Measurements from ENCODE around the gene PROSER3. TPM values are rescaled to one million over a fixed set of nuclear protein-coding genes. Genes with fewer than 3 reads are reported as not detected.

PROSER3 gene
- total and polyA plus RNA-seq, 2 of the 13 experiments (the other 11 are each of a cell fraction or from before 2014, with no cell fraction given) = 5.1 to 5.7 TPM

DNA sequence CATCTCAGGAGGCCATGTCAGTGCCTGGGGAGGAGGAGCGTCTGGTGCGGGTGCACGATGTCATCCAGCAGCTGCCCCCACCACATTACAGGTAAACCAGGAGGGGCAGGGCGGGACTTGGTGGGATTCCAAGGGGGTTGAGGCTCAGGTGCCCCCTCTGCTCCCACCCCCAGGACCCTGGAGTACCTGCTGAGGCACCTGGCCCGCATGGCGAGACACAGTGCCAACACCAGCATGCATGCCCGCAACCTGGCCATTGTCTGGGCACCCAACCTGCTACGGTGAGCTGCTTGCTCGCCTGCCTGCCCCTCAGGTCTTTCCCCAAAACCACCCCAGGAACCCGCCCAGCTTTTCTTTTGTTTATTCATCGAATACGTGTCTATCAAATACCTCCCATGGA, 24.6 kb downstream of the PROSER3 start (continued):
- TF ChIP-seq HMGXB3 (CRISPR knock-in tag; IDR thresholded peaks at IDR 0.05; ENCODE audit: borderline replicate concordance) (no peak), ZNF556 (CRISPR knock-in tag; IDR thresholded peaks at IDR 0.05; ENCODE audit: borderline replicate concordance) (no peak)

DNA sequence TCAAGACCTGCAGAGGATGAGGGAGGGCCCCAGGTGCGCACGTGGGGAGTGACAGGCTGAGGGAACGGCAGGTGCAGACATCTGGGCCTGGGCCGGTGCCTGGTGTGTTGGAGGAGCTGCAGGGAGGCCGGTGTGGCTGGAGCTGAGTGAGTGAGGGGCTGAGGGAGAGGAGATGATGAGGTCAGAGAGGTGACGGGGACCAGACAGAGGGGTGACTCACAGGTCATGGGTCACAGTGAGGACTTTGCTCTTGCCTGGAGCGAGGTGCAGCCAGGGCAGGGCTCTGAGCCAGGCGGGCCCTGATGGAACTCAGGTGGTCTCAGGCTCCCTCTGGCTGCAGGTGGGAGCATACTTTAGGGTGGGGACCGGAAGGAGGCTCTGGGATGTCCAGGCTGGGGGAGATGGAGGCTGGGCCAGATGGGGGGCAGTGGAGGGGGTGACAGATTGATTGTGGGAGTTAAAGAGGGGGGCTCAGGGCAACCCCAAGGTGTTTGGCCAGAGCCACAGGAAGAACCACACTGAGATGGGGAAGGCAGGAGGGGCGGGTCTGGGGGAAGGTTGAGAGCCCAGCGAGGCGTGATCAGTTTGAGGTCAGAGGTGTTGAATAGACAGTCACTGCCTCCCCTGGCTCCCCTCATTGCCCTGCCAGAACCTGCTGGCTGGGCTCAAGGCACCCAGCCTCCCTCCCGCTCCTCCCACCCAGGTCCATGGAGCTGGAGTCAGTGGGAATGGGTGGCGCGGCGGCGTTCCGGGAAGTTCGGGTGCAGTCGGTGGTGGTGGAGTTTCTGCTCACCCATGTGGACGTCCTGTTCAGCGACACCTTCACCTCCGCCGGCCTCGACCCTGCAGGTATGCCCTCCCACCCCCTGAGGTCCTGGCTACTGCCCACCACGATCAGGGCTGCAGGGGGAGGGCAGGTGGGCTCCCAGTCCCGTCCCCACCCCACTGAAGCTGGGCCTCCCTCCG, 25.8 kb downstream of the PROSER3 start:
- no peaks in the 10 kb centered on the region for H4K20me1 ChIP-seq (ENCODE audit: insufficient read depth, low read length)
- H3K79me2 ChIP-seq (ENCODE audit: insufficient read depth, low read length) = no peaks in the 10 kb centered on the region
- ChIA-PET CTCF (ENCODE audit: low intra/inter-chr PET ratio, low total read pairs) (interaction anchor here (0.7 kb wide), 1 partner anchor 90 kb away, joined by 3 read pairs; no protein-coding TSS in a partner anchor), POLR2A (no interaction called here)
- H3K27me3 ChIP-seq (ENCODE audit: control insufficient read depth in 1 of 2, insufficient read depth in 2 of 2, low read length in 2 of 2) = no peaks in the 10 kb centered on the region
- DNase-seq (ENCODE audit: low spot score) (no peak), ATAC-seq (peak; percentile 26; the same call in 2 of the 3 replicates), FAIRE-seq (no peak)
- no peak overlapping the region for H3K4me2 ChIP-seq (ENCODE audit: low read depth, low read length)
- in situ Hi-C loops (cut with HindIII; ENCODE audit: extremely low pct_ligation_motif_present, low pct_unique_long_range_greater_than_20kb) = no loop called here
- WGBS (ENCODE audit: low lambda C conversion rate) = 77% methylated on average over 19 of the region's 28 CpGs
- no peak overlapping the region for H3K9ac ChIP-seq (ENCODE audit: insufficient read depth, low read depth, low read length)
- H2AFZ ChIP-seq (ENCODE audit: low read length) = no peak overlapping the region
- H3K4me3 ChIP-seq (replicated peaks in 1 of 3; ENCODE audit: insufficient read depth in 1 of 3, low read depth in 2 of 3, low read length in 3 of 3) = no peak overlapping the region
- intact Hi-C loops (cut with micrococcal nuclease; ENCODE audit: unreplicated experiment) = no loop called here
- peaks cover 0 to 2% of the 10 kb centered on the region in 2 experiments; a peak in 2 of 5 replicates for H3K36me3 ChIP-seq (replicated peaks in 1 of 2; ENCODE audit: control insufficient read depth in 1 of 2, insufficient read depth in 2 of 2, low read length in 2 of 2)
- H3K4me1 ChIP-seq (ENCODE audit: insufficient read depth, low read length) = peaks cover 28% of the 10 kb centered on the region
- BruUV-seq (replicated peaks) = no TSS peak
- H3K27ac ChIP-seq (ENCODE audit: extremely low read length, insufficient read depth, low read length) = no peak overlapping the region
- H3K9me3 ChIP-seq (ENCODE audit: low read length) = no peaks in the 10 kb centered on the region
- TF ChIP-seq ZNF136 (CRISPR knock-in tag; IDR thresholded peaks at IDR 0.05; ENCODE audit: low read depth) (no peak), ZNF225 (CRISPR knock-in tag; IDR thresholded peaks at IDR 0.05) (no peak), ESRRA (CRISPR knock-in tag; IDR thresholded peaks at IDR 0.05; ENCODE audit: low read depth) (peak; percentile 80; the same call in 1 of the 2 replicates), CBX2 (IDR thresholded peaks at IDR 0.05; ENCODE audit: low read depth, low read length) (no peak), CBX2 (CRISPR knock-in tag; IDR thresholded peaks at IDR 0.05; ENCODE audit: low read depth) (no peak), STAG1 (CRISPR knock-in tag; IDR thresholded peaks at IDR 0.05) (peak; percentile 56), ZBTB33 (CRISPR knock-in tag; IDR thresholded peaks at IDR 0.05) (no peak), NONO (IDR thresholded peaks at IDR 0.05) (no peak), NONO (CRISPR knock-in tag; conservative IDR thresholded peaks at IDR 0.05) (no peak), ZNF724P (CRISPR knock-in tag; IDR thresholded peaks at IDR 0.05; ENCODE audit: borderline replicate concordance) (no peak), ZNF652 (CRISPR knock-in tag; IDR thresholded peaks at IDR 0.05; ENCODE audit: borderline replicate concordance, low read depth) (no peak), ZBTB7B (CRISPR knock-in tag; IDR thresholded peaks at IDR 0.05) (0 out of 2 replicates have a peak, but pooled peaks have one; percentile 46)
- TF ChIP-seq, protein P1, sequence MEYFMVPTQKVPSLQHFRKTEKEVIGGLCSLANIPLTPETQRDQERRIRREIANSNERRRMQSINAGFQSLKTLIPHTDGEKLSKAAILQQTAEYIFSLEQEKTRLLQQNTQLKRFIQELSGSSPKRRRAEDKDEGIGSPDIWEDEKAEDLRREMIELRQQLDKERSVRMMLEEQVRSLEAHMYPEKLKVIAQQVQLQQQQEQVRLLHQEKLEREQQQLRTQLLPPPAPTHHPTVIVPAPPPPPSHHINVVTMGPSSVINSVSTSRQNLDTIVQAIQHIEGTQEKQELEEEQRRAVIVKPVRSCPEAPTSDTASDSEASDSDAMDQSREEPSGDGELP (IDR thresholded peaks at IDR 0.05; ENCODE audit: borderline replicate concordance, low read depth) = no peak

All from HepG2 (cell line).